IPS-20b (cell line): Measurements from ENCODE around the gene MUL1.
A peak's percentile ranks its signal among the peaks of the same experiment; 100 is the strongest.
"Not testable (repeated sequence)": the region's sequence is repeated elsewhere in the genome, so short reads cannot be mapped to it uniquely, and the experiment has no call there.

Experiments used
- H3K27ac ChIP-seq: one replicate; pipeline ENCODE4 v1.5.1; 2013; ENCODE audit warnings: low read length
- H3K27me3 ChIP-seq: 2 replicates; pipeline ENCODE4 v1.6.1; 2013; ENCODE audit warnings: mild to moderate bottlenecking, low read length, inconsistent platforms; ENCODE audit not compliant: insufficient read depth
- H3K36me3 ChIP-seq: 2 replicates; pipeline ENCODE4 v1.6.1; 2013; ENCODE audit warnings: low read depth, mild to moderate bottlenecking, inconsistent platforms, low read length, moderate library complexity; ENCODE audit not compliant: insufficient read depth
- H3K4me1 ChIP-seq: 2 replicates; pipeline ENCODE4 v1.6.1; 2013; ENCODE audit warnings: mild to moderate bottlenecking, control low read depth, inconsistent platforms, low read length, moderate library complexity; ENCODE audit not compliant: insufficient read depth
- H3K4me3 ChIP-seq: 2 replicates; pipeline ENCODE4 v1.5.1; 2013; ENCODE audit warnings: mild to moderate bottlenecking, low read length, inconsistent platforms
- H3K9ac ChIP-seq: 2 replicates; pipeline ENCODE4 v1.6.1; 2013; ENCODE audit warnings: low read depth, mild to moderate bottlenecking, inconsistent platforms, low read length, moderate library complexity
- H3K9me3 ChIP-seq: 2 replicates; pipeline ENCODE4 v1.6.1; 2013; ENCODE audit warnings: mild to moderate bottlenecking, low read depth, low read length, inconsistent platforms; ENCODE audit not compliant: insufficient read depth

Gene MUL1

GRCh38 chr1:20505488-20505887, 2.5 kb downstream of the MUL1 start:
- H3K36me3 ChIP-seq, result peaks cover 30% of the 10 kb centered on the region
- no peak overlapping the region for H3K27ac ChIP-seq
- H3K4me1 ChIP-seq, result no peaks in the 10 kb centered on the region
- no peak overlapping the region for H3K9ac ChIP-seq
- H3K27me3 ChIP-seq, result peaks cover 11% of the 10 kb centered on the region
- H3K4me3 ChIP-seq, result no peak overlapping the region
- no peaks in the 10 kb centered on the region for H3K9me3 ChIP-seq

GRCh38 chr1:20500716-20501115, 7.2 kb downstream of the MUL1 start:
- H3K9ac ChIP-seq, result no peak overlapping the region
- H3K27ac ChIP-seq, result no peak overlapping the region
- no peaks in the 10 kb centered on the region; the same call in 1 of the 2 replicates for H3K27me3 ChIP-seq
- H3K4me3 ChIP-seq, result no peak overlapping the region
- peaks cover 45% of the 10 kb centered on the region for H3K36me3 ChIP-seq
- H3K9me3 ChIP-seq, result no peaks in the 10 kb centered on the region
- no peaks in the 10 kb centered on the region for H3K4me1 ChIP-seq

- Histone ChIP-seq H3K4me1 (peaks cover 2% of the 10 kb centered on the region; the same call in 1 of the 2 replicates), H3K27ac (no peak overlapping the region), H3K9ac (no peak overlapping the region), H3K36me3 (peaks cover 44% of the 10 kb centered on the region), H3K9me3 (no peaks in the 10 kb centered on the region), H3K27me3 (peaks cover 5% of the 10 kb centered on the region; the same call in 1 of the 2 replicates), H3K4me3 (no peak overlapping the region)
These were observed 8.2 kb downstream of the MUL1 start for GRCh38 chr1:20499718-20500117.

GRCh38 chr1:20499105-20499504, 8.8 kb downstream of the MUL1 start:
- no peak overlapping the region for H3K27ac ChIP-seq
- no peak overlapping the region for H3K9ac ChIP-seq
- H3K27me3 ChIP-seq, result peaks cover 5% of the 10 kb centered on the region; the same call in 1 of the 2 replicates
- H3K4me1 ChIP-seq, result peaks cover 4% of the 10 kb centered on the region; the same call in 1 of the 2 replicates
- no peaks in the 10 kb centered on the region for H3K9me3 ChIP-seq
- H3K4me3 ChIP-seq, result no peak overlapping the region
- H3K36me3 ChIP-seq, result peaks cover 44% of the 10 kb centered on the region

GRCh38 chr1:20498116-20498515, 9.8 kb downstream of the MUL1 start:
- Histone ChIP-seq H3K4me1 (peaks cover 4% of the 10 kb centered on the region; the same call in 1 of the 2 replicates), H3K36me3 (peaks cover 44% of the 10 kb centered on the region), H3K9ac (no peak overlapping the region), H3K27ac (no peak overlapping the region), H3K4me3 (no peak overlapping the region), H3K27me3 (peaks cover 5% of the 10 kb centered on the region; the same call in 1 of the 2 replicates), H3K9me3 (no peaks in the 10 kb centered on the region)

- Histone ChIP-seq H3K4me1 (peaks cover 4% of the 10 kb centered on the region; the same call in 1 of the 2 replicates), H3K36me3 (peaks cover 40% of the 10 kb centered on the region), H3K9me3 (no peaks in the 10 kb centered on the region), H3K4me3 (no peak overlapping the region), H3K27me3 (peaks cover 5% of the 10 kb centered on the region; the same call in 1 of the 2 replicates), H3K27ac (no peak overlapping the region), H3K9ac (no peak overlapping the region)
These were observed 10.4 kb downstream of the MUL1 start for GRCh38 chr1:20497506-20497905.

GRCh38 chr1:20496725-20497383, 11.1 kb downstream of the MUL1 start:
- not testable (repeated sequence) for H3K27ac ChIP-seq, H3K27me3 ChIP-seq, H3K9ac ChIP-seq, H3K4me3 ChIP-seq, H3K4me1 ChIP-seq, H3K9me3 ChIP-seq
- H3K36me3 ChIP-seq, result peaks cover 35% of the 10 kb centered on the region

- H3K9me3 ChIP-seq, result no peaks in the 10 kb centered on the region
- peaks cover 4% of the 10 kb centered on the region; the same call in 1 of the 2 replicates for H3K4me1 ChIP-seq
- H3K36me3 ChIP-seq, result peaks cover 29% of the 10 kb centered on the region
- H3K9ac ChIP-seq, result no peak overlapping the region
- peaks cover 5% of the 10 kb centered on the region; the same call in 1 of the 2 replicates for H3K27me3 ChIP-seq
- H3K4me3 ChIP-seq, result no peak overlapping the region
- H3K27ac ChIP-seq, result no peak overlapping the region
These were observed 11.7 kb downstream of the MUL1 start for GRCh38 chr1:20496241-20496661.

- Histone ChIP-seq H3K36me3 (peaks cover 23% of the 10 kb centered on the region), H3K4me1 (peaks cover 4% of the 10 kb centered on the region; the same call in 1 of the 2 replicates), H3K9me3 (no peaks in the 10 kb centered on the region), H3K4me3 (no peak overlapping the region), H3K27ac (no peak overlapping the region), H3K27me3 (peaks cover 8% of the 10 kb centered on the region; the same call in 1 of the 2 replicates), H3K9ac (no peak overlapping the region)
These were observed 12.3 kb downstream of the MUL1 start for GRCh38 chr1:20495661-20496060.

GRCh38 chr1:20494609-20495311, 13.2 kb downstream of the MUL1 start:
- H3K4me1 ChIP-seq, result peaks cover 4% of the 10 kb centered on the region; the same call in 1 of the 2 replicates
- H3K27ac ChIP-seq, result no peak overlapping the region
- H3K4me3 ChIP-seq, result peak overlapping the region; percentile 53; the same call in 1 of the 2 replicates
- peaks cover 17% of the 10 kb centered on the region for H3K27me3 ChIP-seq
- no peaks in the 10 kb centered on the region for H3K9me3 ChIP-seq
- no peak overlapping the region for H3K9ac ChIP-seq
- peaks cover 14% of the 10 kb centered on the region for H3K36me3 ChIP-seq

- H3K4me3 ChIP-seq, result peak overlapping the region; percentile 53
- no peak overlapping the region for H3K9ac ChIP-seq
- no peaks in the 10 kb centered on the region for H3K9me3 ChIP-seq
- peaks cover 7% of the 10 kb centered on the region; the same call in 1 of the 2 replicates for H3K36me3 ChIP-seq
- H3K27ac ChIP-seq, result no peak overlapping the region
- peaks cover 4% of the 10 kb centered on the region; the same call in 1 of the 2 replicates for H3K4me1 ChIP-seq
- peaks cover 24% of the 10 kb centered on the region for H3K27me3 ChIP-seq
These were observed 13.9 kb downstream of the MUL1 start for GRCh38 chr1:20493839-20494608.
